NCI-H1048 (cell line): ENCODE data around the gene PPP1R36.
"Not testable (repeated sequence)": the region's sequence is repeated elsewhere in the genome, so short reads cannot be mapped to it uniquely, and the experiment has no call there.

Experiments
- DNase-seq: peaks from one replicate; lab custom pipeline; 2025; lab: John Stamatoyannopoulos, UW

The PPP1R36 gene

DNA sequence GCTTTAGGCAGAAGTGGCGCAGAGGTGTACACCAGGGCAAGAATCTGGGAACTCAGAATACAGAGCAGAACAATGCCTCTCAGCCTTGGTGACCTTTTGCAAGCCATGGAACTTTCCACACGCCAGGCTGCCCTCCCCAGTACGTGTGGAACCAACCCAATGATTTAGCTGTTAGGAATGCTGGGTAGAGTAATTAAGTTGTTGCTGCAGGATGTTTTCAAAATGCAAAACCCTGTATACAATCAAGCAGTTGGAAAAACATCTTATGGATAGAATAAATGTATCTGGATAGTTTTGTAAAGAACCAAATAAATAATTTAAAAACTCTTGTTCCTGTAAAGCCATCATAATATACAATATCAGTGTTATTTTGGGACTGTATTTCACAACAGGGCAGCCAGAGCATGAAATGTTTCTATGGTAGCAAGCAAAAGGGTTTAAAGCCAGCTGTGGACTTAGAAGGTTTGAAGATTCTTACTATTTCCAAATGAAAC lies 19.4 kb downstream of the PPP1R36 start:
- no peak for DNase-seq

DNA sequence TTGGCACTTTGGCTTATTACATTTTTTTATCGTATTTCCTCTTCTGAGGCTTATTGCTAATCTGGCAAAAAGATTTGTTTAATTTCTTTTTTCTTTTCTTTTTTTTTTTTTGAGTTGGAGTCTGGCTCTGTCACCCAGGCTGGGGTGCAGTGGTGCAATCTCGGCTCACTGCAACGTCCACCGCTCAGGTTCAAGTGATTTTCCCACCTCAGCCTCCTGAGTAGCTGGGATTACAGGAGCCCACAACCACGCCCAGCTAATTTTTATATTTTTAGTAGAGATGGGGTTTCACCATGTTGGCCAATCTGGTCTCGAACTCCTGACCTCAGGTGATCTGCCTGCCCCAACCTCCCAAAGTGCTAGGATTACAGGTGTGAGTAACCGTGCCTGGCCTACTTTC lies 19.9 kb downstream of the PPP1R36 start:
- not testable (repeated sequence) for DNase-seq

DNA sequence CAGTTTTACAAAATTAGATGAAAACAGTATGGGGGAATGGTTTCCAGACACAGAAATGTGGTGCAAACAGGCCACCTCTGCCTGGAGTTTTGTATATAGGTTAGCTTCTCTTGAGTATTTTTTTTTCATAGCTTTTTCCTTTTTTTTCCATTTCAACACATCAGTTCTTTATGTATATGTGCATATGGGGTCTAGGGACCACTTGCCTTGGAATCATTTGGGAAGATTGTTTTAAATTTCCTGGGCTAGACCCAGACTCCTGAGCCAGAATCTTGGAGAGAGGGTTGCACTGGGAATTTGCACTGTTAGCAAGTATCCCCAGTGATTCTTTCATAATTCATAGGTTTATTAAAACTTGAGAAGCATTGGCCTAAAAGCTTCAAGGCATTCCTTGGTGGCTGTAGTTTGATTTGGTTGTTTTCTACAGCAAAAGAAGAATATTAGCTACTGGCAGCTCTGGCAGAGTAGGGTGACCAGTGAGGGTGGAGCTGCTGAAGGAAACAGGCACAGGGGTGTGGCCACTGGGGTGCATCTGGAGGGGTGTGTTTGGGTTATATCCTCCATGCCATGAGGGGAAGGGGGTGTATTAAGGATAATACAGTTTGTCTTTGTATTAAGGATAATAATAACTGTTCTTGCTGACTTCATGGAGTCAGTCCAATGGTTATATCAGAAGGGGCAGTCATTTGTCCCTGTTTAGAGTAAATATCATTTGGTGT lies 22.8 kb downstream of the PPP1R36 start:
- no peak for DNase-seq

- no peak for DNase-seq
Observed at GRCh38 chr14:64573109-64573508, 23.3 kb downstream of the PPP1R36 start.

GRCh38 chr14:64574371-64575107 lies 24.8 kb downstream of the PPP1R36 start:
- DNase-seq: no peak

DNA sequence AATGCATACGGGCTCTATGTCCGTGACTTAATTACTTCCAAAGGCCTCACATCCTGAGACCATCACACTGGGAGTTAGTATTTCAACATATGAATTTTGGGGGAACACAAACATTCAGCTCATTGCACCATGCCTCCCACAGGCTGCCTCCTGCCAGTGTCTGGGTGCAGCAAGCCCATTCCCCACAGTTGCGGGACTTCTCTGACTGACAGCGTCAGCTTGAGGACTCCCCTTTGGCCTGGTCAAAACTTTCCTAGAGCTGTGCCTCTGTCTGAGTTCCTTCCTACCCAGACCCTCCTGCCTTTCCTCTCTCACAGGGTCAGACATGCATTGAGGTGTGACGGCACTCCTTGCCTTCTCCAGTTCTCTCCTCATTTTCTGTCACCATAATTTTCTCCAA lies 27.4 kb downstream of the PPP1R36 start:
- no peak for DNase-seq

GRCh38 chr14:64580467-64580866 lies 30.7 kb downstream of the PPP1R36 start:
- DNase-seq: no peak

DNA sequence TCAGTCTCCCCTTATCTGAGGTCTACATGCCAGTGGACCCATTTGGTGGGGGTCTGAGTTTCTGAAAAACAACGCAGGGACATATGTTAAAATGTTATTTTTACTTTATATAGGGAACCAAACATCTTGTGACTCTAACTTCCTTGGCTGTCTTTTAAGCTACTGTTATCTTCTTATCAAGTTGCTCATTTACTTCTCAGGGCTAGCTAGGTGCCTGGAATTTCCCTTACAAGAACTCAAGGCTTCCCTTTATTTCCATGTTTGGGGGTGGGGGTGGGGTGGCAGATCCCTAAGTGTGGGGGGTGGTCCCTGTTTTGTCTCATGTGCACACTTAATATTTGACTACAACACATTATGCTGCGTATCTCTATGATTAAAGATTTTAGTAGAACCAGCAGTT lies 31.6 kb downstream of the PPP1R36 start:
- no peak for DNase-seq

DNA sequence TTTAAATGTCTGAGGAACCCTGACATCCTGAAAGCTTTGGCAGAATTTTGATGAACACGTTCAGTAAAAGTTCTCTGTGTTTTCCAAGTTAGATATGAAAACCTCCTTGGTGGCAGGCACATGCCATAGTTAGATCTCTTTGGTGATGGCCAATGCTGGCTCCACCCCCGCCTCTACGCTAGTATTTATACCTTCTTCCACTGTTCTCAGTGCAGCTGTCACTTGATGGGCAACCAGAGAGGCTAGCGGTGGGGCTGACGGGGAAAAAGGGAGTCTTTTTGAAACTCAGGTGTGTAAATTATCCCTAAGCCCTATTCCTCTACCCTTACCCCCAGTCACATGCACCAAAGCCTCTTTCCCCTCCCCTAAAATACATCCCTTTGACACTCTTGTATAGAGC lies 32.1 kb downstream of the PPP1R36 start:
- no peak for DNase-seq

DNA sequence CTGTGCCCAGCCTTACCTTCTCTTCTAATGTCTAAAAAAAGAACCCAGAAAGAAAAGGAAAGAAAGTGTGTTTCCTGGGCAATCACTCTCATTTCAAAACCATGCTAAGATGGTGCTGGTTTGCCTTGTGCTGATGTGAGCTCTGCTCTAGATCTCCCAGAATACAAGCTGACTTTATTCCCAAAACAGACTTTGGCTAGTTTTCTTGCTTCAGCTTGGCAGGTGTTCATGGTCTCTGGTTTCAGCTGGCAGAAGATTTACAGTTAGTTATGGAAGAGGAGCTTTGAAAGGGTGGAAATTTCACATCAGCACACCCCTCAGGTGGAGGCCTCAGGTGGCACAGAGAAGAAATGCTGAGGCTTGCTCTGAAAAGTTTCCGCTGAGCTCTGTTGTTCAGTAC lies 34.4 kb downstream of the PPP1R36 start:
- DNase-seq: no peak

DNA sequence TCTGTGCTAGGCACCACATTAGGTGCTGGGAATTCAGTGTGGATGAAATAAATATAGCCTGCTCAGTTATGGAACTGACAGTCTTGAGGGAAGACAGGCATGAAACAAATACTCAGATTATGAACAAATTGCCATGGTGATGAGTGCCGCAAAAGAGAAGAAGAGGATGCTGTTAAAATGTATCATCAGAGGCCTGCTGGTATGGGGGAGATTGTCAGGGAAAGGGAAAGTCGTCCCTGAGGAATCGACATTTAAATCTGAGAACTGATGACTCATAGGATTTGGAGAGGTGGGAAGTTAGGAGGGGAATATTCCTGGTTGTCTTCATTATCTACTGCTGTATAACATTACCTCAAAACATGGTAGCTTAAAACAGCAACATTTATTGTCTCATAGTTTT lies 42.0 kb downstream of the PPP1R36 start:
- no peak for DNase-seq

DNA sequence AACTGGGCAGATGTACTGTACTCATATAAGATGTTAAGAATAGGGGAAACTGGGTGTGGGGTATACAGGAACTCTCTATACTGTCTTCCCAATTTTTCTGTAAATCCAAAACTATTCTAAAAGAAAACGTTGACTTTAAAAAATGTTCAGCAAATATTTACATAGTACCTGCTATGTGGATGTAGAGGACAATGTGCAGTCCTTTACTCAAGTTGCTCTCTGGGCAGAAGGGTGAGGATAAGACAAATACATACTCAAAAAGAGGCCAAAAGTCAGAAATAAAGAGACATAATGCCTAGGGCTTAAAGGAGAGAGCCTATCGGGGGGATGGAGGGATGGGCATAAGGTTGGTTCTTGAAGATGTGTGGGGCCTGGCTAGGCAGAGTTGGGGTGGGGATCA lies 44.7 kb downstream of the PPP1R36 start:
- no peak for DNase-seq

GRCh38 chr14:64598404-64598803 lies 48.6 kb downstream of the PPP1R36 start:
- DNase-seq: no peak

GRCh38 chr14:64601571-64601970 lies 51.8 kb downstream of the PPP1R36 start:
- no peak for DNase-seq

- DNase-seq: no peak
Observed at GRCh38 chr14:64602826-64603225, 53.1 kb downstream of the PPP1R36 start.

GRCh38 chr14:64604001-64604400 lies 54.2 kb downstream of the PPP1R36 start:
- no peak for DNase-seq

- no peak for DNase-seq
Observed at GRCh38 chr14:64604881-64605280, 55.1 kb downstream of the PPP1R36 start.

DNA sequence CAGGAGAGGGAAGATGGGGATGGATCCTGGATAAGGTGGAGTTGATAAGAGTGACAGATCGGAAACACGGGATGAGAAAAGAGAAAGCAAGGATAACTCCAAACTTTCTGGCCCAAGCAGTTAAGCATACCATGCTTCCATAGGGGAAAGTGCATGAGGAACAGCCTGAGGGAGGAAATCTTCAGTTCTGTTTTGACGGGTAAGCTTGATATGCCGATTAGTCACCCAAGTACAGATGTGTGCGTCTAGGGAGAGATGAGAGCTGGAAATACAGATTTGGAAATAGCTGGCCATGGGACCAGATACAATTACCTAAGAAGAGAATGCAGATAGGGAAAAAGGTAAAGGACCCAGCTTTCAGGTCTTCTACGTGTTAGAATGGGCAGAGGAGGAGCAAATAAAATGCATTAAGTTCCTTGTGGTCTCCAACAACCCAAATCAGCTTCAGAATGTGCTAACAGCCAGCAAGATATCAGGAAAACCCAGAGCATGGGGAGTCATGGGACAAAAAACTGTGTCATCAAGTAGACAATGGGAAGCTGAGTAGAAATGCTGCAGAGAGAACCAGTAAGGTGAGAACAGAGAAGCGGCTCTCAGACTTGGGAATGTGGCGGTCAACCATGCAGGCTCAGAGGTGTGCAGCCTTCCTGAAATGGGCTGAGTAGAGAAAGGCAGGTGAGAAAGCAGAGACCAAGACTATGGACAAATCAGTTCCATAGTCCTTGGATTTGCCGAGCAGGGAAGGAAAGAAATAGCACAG lies 56.3 kb downstream of the PPP1R36 start:
- no peak for DNase-seq

DNA sequence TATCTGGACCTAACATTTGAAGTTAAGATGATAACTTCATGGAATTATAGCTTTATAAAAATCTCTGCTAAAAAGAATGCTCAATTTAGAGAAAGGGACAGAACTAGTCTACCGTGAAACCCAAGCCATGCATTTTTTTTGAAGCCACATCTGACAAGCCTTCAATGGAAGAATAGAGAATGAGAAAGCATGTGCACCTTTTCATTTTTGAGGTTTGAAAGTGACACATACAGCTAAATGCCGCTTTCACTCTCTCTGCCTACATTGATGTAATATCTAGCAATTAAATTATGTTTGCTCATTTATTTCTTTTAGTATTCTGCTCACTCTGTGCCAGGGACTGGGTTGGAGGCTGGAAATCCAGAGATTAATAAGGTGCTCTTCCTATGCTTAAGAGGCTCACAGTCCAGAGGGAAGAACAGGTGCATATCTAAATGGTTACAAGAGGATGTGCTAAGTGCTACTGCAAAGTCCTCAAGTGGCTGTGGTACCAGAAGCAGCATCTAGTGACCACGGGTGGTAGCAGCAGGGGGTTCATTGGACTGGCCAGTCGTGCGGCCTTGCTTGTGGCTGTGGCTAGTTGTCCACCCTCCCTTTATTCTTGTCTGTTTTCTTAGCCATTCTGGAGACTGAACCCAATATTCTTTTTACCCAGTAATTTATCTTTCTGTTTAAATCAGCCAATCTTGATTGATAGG lies 60.4 kb downstream of the PPP1R36 start:
- DNase-seq: no peak

DNA sequence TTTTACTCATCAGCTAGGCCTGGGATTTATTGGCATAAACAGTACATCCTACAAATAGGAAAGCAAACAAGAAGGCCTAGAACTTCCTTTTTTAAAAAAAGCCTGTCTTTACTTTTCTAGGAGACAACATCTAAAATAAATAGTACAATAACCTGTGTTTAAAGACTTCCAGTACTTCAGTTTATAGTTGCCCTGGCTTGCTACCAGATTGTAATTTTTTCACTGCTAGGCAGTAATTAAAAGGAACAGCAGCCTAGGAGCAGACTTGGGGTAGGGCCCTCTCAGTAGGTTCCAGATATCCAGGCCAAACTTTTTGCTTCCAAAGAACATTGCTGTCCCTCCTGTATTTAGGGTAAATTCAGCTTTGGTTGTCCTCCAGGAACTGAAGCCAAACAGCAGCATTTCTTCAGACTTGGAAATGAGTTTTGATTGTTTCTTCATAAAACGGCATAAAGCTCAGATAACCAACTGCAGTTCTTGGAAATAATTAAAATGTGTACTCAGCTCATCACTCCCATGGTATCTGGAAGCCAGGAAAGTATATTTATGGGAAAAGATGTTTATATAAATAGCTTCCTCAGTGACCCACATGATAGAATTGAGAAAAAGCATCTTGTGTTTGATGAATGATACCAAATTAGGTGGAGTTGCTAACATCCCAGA lies 61.7 kb downstream of the PPP1R36 start:
- no peak for DNase-seq

- no peak for DNase-seq
Observed at GRCh38 chr14:64612021-64612380, 62.2 kb downstream of the PPP1R36 start.
